AG09319 (cell line): ENCODE data around the gene MAPKAPK3.
"Not testable (repeated sequence)": the region's sequence is repeated elsewhere in the genome, so short reads cannot be mapped to it uniquely, and the experiment has no call there.

Experiments
- DNase-seq: peaks from one replicate; pipeline ENCODE4 v3.0.0-alpha.2; 2010; ENCODE audit warnings: low read depth; ENCODE audit errors: extremely low read depth
- TF ChIP-seq, protein P1 (sequence below): IDR thresholded peaks from 2 replicates; pipeline ENCODE4 v1.5.1; 2011; ENCODE audit warnings: low read depth, mild to moderate bottlenecking, inconsistent platforms, low read length, moderate library complexity

The MAPKAPK3 gene

DNA sequence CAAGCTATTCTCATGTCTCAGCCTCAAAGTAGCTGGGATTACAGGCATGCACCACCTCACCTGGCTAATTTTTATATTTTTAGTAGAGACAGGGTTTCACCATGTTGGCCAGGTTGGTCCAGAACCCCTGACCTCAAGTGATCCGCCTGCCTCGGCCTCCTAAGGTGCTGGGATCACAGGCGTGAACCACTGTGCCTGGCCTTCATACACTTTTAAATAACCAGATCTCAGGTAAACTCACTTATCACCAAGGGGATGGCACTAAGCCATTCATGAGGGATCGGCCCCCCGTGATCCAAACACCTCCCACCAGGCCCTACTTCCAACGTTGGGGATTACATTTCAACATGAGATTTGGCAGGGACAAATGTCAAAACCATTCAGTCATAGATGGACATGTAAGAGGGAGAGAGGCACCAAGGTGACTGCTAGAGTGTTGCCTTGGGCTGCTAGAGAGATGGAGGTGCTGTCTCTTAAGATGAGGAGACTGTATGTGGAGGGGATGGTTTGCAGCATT lies 44.4 kb downstream of the MAPKAPK3 start:
- TF ChIP-seq, protein P1, sequence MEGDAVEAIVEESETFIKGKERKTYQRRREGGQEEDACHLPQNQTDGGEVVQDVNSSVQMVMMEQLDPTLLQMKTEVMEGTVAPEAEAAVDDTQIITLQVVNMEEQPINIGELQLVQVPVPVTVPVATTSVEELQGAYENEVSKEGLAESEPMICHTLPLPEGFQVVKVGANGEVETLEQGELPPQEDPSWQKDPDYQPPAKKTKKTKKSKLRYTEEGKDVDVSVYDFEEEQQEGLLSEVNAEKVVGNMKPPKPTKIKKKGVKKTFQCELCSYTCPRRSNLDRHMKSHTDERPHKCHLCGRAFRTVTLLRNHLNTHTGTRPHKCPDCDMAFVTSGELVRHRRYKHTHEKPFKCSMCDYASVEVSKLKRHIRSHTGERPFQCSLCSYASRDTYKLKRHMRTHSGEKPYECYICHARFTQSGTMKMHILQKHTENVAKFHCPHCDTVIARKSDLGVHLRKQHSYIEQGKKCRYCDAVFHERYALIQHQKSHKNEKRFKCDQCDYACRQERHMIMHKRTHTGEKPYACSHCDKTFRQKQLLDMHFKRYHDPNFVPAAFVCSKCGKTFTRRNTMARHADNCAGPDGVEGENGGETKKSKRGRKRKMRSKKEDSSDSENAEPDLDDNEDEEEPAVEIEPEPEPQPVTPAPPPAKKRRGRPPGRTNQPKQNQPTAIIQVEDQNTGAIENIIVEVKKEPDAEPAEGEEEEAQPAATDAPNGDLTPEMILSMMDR: no peak
- DNase-seq: no peak

DNA sequence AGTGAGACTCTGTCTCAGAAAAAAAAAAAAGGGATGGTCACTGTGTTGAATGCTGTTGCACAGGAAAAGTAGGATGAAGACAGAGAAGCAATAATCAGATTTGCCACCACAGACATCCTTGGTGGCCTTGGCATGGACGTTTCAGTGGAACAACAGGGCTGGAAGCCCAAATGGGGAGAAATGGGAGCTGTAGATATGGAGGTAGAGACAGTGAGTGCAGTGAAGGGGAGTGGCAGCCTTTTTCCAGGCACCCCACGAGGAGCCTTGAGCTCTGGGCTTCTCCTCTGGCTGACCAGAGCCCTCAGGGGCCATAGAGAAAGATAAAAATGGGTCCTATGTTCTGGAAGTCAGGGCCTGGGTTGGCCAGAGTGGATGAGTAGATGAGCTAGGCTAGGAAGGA lies 45.5 kb downstream of the MAPKAPK3 start:
- no peak for DNase-seq
- TF ChIP-seq, protein P1: no peak

DNA sequence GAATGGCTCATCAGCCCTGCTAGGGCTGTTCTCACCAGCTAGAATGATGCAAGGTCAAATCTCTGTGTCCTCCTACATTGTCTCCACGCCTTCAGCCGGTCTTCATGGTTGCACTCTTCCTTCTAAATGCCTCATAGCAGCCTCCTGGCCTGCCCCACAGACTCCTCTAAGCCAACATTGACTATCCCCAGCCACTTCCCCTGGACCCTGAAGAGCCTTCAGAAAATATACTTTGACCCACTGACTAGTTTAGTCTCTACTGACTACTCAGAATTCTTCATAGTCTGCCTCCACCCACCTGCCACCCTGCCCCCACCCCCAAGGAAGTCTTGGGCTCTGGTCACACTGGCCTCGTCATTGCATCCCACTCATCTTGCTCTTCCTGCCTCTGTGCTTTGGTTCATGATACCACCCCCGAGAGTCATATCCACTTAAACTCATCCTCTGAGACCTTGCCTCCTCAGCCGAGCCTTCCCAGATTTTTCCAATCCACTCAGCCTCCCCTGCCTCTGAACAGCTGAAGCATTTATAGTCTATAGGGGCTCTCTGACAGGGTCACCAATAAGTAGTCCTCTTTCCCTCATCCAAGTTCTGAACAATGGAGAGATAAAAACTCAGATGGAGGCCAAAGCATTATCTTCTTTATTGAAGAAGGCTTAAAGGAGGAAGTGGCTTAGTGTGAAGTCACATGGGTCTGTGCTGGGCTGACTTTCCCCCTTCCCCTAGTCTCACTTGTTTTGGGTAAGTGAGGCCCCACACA lies 48.3 kb downstream of the MAPKAPK3 start:
- TF ChIP-seq, protein P1: no peak
- DNase-seq: no peak

DNA sequence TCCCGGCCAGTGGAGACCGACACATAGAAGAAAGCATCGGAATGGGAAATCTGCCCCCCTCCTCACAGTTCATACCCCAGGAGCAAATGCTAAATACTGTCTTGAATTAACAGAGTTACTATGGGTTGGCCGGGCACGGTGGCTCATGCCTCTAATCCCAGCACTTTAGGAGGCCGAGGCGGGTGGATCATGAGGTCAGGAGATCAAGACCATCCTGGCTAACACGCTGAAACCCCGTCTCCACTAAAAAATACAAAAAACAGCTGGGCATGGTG lies 48.8 kb downstream of the MAPKAPK3 start:
- DNase-seq: not testable (repeated sequence)

DNA sequence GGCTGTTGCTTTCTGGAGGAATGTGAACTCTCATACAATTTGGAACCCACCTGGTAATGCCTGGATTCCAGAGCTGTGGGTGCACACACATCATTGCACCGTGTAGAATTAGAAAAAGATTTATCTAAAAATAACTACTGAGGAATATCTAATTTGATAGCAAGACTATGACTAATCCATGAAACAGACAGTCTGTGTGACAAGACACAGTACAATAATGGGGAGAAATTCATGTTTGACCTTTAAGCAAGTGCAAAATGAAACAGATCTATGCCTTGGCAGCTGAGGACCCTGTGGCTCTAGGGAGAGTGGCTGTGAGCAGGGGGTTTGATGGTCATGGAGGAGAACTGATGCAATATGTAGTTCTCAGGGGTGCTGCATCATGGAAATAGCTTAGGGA lies 49.9 kb downstream of the MAPKAPK3 start:
- DNase-seq: no peak
- TF ChIP-seq, protein P1: no peak

DNA sequence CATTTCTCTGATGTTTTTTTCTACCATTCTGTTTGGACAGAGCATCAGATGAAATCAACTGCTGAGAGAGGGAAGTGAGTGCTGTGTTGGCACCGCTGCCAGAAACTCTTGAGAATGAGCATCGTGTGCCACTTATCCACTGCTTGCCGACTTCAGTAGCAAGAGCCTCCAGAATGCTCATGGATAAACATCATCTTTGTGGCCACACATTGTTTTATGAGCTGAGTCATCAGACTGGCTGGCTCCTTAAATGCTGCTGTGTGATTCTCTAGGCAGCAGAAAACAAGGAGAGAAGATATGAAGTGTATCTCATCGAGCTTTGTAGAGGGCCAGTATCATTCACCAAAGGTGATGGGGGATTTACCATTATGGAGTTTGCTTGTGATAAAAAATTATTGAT lies 54.4 kb downstream of the MAPKAPK3 start:
- TF ChIP-seq, protein P1: no peak
- DNase-seq: peak; percentile 19

DNA sequence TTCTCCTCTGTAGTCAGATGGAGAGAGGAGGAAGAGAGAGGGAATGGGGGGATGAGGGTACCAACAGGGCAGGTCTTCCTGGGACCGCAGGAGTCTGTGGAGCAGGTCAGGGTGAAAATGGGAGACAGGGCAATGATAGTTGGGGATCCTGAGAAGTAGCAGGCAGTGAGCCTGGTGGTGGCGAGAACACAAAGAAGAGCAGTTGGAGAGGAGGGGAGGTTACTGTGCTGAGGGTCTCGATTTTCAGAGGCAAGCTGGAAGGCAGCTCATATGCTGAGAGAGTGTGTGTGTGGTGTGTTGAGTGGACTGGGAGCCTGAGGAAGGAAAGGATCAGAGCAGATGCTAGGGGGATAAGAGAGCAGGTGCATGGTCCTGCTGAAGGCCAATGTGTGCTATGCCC lies 55.7 kb downstream of the MAPKAPK3 start:
- DNase-seq: no peak
- TF ChIP-seq, protein P1: no peak

DNA sequence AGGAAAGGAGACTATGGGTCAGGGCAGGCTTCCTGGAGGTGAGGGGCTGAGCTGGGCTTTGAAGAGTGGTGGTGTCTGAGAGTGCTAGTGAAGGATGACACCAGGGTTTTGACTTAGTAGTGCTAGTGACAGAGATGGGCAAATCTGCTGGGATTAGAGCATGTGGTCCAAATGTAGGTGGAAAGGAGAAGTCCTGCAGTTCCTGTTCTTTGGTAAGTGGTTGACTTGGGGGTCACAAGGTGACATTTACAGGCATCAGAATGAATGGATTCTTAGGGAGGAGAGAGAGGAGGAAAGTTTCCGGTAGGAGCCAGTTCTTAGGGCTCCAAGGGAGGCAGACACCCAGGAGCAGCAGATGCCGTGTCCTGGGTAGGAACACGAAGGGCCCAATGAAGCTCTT lies 57.0 kb downstream of the MAPKAPK3 start:
- no peak for DNase-seq
- TF ChIP-seq, protein P1: no peak
